GM12878 (cell line): ENCODE results near the gene SFXN5. TPM values are rescaled to one million over a fixed set of nuclear protein-coding genes. Genes with fewer than 3 reads are reported as not detected.

Experiments used
- ATAC-seq: fragments of 200-7000 bp; cut with Tn5 transposase; 3 replicates; pipeline ENCODE4 v1.9.1; 2020; ENCODE audit warnings: mild to moderate bottlenecking, moderate library complexity
- BruUV-seq: library from RNA; stranded (reverse); fragments of 400-500 nt; replicated peaks from 2 replicates; lab custom pipeline; 2021; lab: Mats Ljungman, UMichigan
- CTCF ChIA-PET: fragments of 300-600 bp; sonication (Branson Sonifier 250); formaldehyde crosslinking; extraction: SDS; loops from one replicate; lab custom pipeline; 2021; ENCODE audit warnings: inconsistent platforms; lab: Yijun Ruan, JAX
- POLR2A ChIA-PET: fragments of 350-600 bp; formaldehyde crosslinking; extraction: SDS; loops from one replicate; lab custom pipeline; 2021; ENCODE audit warnings: inconsistent platforms; lab: Charles Lee
- RAD21 ChIA-PET: fragments of 300-600 bp; sonication (Branson Sonifier 250); formaldehyde crosslinking; loops from one replicate; lab custom pipeline; 2023; ENCODE audit warnings: antibody characterized with exemption; ENCODE audit not compliant: unreplicated experiment; lab: Charles Lee
- SMC1A ChIA-PET: fragments of 300-600 bp; sonication (Branson Sonifier 250); formaldehyde crosslinking; loops from one replicate; lab custom pipeline; 2023; ENCODE audit not compliant: unreplicated experiment, uncharacterized antibody; lab: Charles Lee
- DNase-seq: peaks from one replicate; pipeline ENCODE4 v3.0.0-alpha.2; 2011; ENCODE audit warnings: low read depth, low spot score
- FAIRE-seq: peaks from 3 replicates; lab custom pipeline; 2011; peaks lifted over from hg19 to GRCh38; lab: Jason Lieb, UNC
- H2AFZ ChIP-seq: 2 replicates; pipeline ENCODE4 v1.6.0; 2011; ENCODE audit warnings: low read depth, low read length, control low read depth; ENCODE audit not compliant: control insufficient read depth
- H3K27ac ChIP-seq: 2 replicates; pipeline ENCODE4 v1.5.1; 2011; ENCODE audit warnings: control low read depth; ENCODE audit not compliant: control insufficient read depth, insufficient read depth
- H3K27me3 ChIP-seq, 2 experiments: replicated peaks in 1 of 2; 2 replicates each; pipeline versions ENCODE4 v1.6.0 to v1.6.1; 2011; ENCODE audit warnings: low read length in 1 of 2; ENCODE audit not compliant: control insufficient read depth in 2 of 2, insufficient read depth in 2 of 2
- H3K36me3 ChIP-seq, 2 experiments: 2 replicates each; pipeline ENCODE4 v1.5.1; 2011; ENCODE audit warnings: low read length in 1 of 2; ENCODE audit not compliant: control insufficient read depth in 2 of 2, insufficient read depth in 2 of 2
- H3K4me1 ChIP-seq: 2 replicates; pipeline ENCODE4 v1.6.1; 2011; ENCODE audit warnings: mild to moderate bottlenecking, low read length, moderate library complexity, mixed read lengths; ENCODE audit not compliant: control insufficient read depth, insufficient read depth
- H3K4me2 ChIP-seq: 2 replicates; pipeline ENCODE4 v1.6.0; 2011; ENCODE audit warnings: control low read depth; ENCODE audit not compliant: control insufficient read depth, insufficient read depth
- H3K4me3 ChIP-seq: fragments of 200-600 bp; sonication (generic); 2 replicates; pipeline ENCODE4 v1.5.1; 2016
- H3K79me2 ChIP-seq: 2 replicates; pipeline ENCODE4 v1.6.0; 2011; ENCODE audit warnings: low read length; ENCODE audit not compliant: control insufficient read depth, insufficient read depth
- H3K9ac ChIP-seq: 2 replicates; pipeline ENCODE4 v1.8.0; 2011; ENCODE audit warnings: low read length, control low read depth, mixed read lengths; ENCODE audit not compliant: control insufficient read depth, insufficient read depth
- H3K9me3 ChIP-seq: replicated peaks from 3 replicates; pipeline ENCODE4 v1.5.1; 2011; ENCODE audit warnings: mild to moderate bottlenecking, low read length; ENCODE audit not compliant: control insufficient read depth, insufficient read depth
- H4K20me1 ChIP-seq: 2 replicates; pipeline ENCODE4 v1.6.0; 2011; ENCODE audit not compliant: control insufficient read depth, insufficient read depth
- BMI1 ChIP-seq: fragments of 450-650 bp; IDR thresholded peaks from 2 replicates; pipeline ENCODE4 v1.6.1; 2016; ENCODE audit warnings: mild to moderate bottlenecking, moderate library complexity, borderline replicate concordance
- CREB1 ChIP-seq: IDR thresholded peaks from 2 replicates; pipeline ENCODE4 v1.6.1; 2012; ENCODE audit warnings: low read depth, mild to moderate bottlenecking, inconsistent platforms
- EED ChIP-seq: sonication (generic); IDR thresholded peaks from 2 replicates; pipeline ENCODE4 v1.6.1; 2016; ENCODE audit warnings: antibody characterized with exemption, low read depth
- NR2C2 ChIP-seq: IDR thresholded peaks from 2 replicates; pipeline ENCODE4 v1.6.1; 2011; ENCODE audit warnings: borderline replicate concordance, low read depth; ENCODE audit not compliant: control insufficient read depth, insufficient read length
- PAX5 ChIP-seq: IDR thresholded peaks from 2 replicates; pipeline ENCODE4 v1.6.1; 2011; ENCODE audit warnings: low read depth, low read length, borderline replicate concordance
- RCOR1 ChIP-seq: conservative IDR thresholded peaks from 2 replicates; pipeline ENCODE4 v1.6.1; 2012; ENCODE audit warnings: low read depth, low read length, improper control_type of control experiment
- SP1 ChIP-seq: IDR thresholded peaks from one replicate; pipeline ENCODE4 v1.6.1; 2011; ENCODE audit warnings: low read depth, low read length
- TCF3 ChIP-seq: IDR thresholded peaks from 2 replicates; pipeline ENCODE4 v1.6.1; 2012; ENCODE audit warnings: low read depth, mild to moderate bottlenecking, low read length, borderline replicate concordance; ENCODE audit not compliant: insufficient read depth
- TCF7 ChIP-seq: IDR thresholded peaks from 2 replicates; pipeline ENCODE4 v1.6.1; 2014; ENCODE audit warnings: antibody characterized with exemption, borderline replicate concordance
- ZNF217 ChIP-seq: fragments of 450-650 bp; IDR thresholded peaks from 2 replicates; pipeline ENCODE4 v1.6.1; 2017; ENCODE audit warnings: antibody characterized with exemption, mild to moderate bottlenecking
- whole genome bisulfite sequencing: methylation state at CpG from one replicate; pipeline ENCODE4 v1.1.6; 2016; ENCODE audit warnings: low lambda C conversion rate; ENCODE audit not compliant: insufficient replicate concordance, insufficient coverage; ENCODE audit errors: missing lambda C conversion rate; 5-methylcytosine and 5-hydroxymethylcytosine counted together
- in situ Hi-C: fragments of 300-500 bp; cut with MboI; formaldehyde crosslinking; loops from 9 replicates; pipeline ENCODE4 v1.14.3; 2018; ENCODE audit warnings: mixed read lengths
- intact Hi-C: fragments of 100-400 bp; cut with micrococcal nuclease; formaldehyde crosslinking; loops from one replicate; pipeline ENCODE4 v1.14.2; 2022; ENCODE audit not compliant: unreplicated experiment
- polyA plus RNA-seq, 11 experiments: library from polyadenylated mRNA; depleted of rRNA in 4 of 11; unstranded in 6 of 11; stranded (reverse) in 5 of 11; fragments of >200 nt; fragmentation: Nextera tagmentation in 4 of 11; fragmentation: Illumina TruSeq in 1 of 11; extraction: Ambion mirVana in 4 of 11; extraction: Trizol in 1 of 11; gene quantifications; 1 replicate in 1 of 11; 2 replicates in 10 of 11; pipeline versions ENCODE4 v1.2.1 to v1.2.3, GENCODE V29; 2011 to 2016; ENCODE audit warnings: inconsistent platforms in 2 of 11, missing spikeins in 2 of 11, low read depth in 1 of 11
- total RNA-seq, 4 experiments: library from RNA; depleted of rRNA in 3 of 4; stranded (reverse); fragments of >200 nt in 3 of 4; fragmentation: Illumina TruSeq in 1 of 4; extraction: Trizol in 1 of 4; gene quantifications; 2 replicates each; pipeline versions ENCODE4 v1.2.1 to v1.2.3, GENCODE V29; 2013 to 2021
- TF ChIP-seq, protein P1 (sequence below): fragments of 450-650 bp; IDR thresholded peaks from 2 replicates; pipeline ENCODE4 v1.6.1; 2017; ENCODE audit warnings: mild to moderate bottlenecking, low read depth, inconsistent platforms; ENCODE audit not compliant: poor library complexity, severe bottlenecking
- TF ChIP-seq, protein P2 (sequence below): fragments of 450-650 bp; IDR thresholded peaks from 2 replicates; pipeline ENCODE4 v1.6.1; 2016; ENCODE audit warnings: mild to moderate bottlenecking

SFXN5 gene
- total and polyA plus RNA-seq, 10 of the 15 experiments (the other 5 are each of a cell fraction or from before 2014, with no cell fraction given): 3.3 to 15.9 (median 11.2) TPM

DNA sequence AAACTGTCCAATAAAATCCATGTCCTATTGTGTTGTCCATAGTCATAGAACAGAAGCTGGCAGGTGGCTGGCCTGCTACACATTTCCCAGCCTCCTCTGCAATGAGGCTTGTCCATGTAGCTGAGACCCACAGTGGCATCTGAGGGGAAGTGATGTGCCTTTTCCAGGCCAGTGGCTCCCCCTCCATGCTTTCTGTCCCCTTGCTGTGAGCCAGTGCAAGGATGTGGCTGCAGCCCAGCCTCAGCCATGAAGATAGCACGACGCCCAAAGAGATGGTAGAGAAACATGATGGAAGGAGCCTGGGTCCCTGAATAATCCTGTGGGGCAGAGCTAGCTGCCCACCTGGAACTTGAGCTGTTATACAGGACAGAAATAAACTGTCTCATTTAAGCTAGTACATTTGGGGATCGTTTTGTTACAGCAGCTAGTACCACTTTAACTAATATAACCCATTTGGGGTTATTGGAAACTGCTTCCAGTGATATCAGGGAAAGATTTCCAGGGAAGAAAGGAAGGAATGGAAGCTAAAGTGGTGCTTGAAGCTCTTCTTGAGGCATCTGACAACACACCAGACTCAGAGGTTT is 40.3 kb downstream of the SFXN5 start:
- intact Hi-C loops (no loop called here), in situ Hi-C loops (no loop called here)
- ChIA-PET SMC1A (no interaction called here), POLR2A (no interaction called here), CTCF (interaction anchor here (1.4 kb wide), 1 partner anchor 138 kb away, joined by 4 read pairs; no protein-coding TSS in a partner anchor), RAD21 (interaction anchor here (0.5 kb wide), 1 partner anchor 350 kb away, joined by 3 read pairs; no protein-coding TSS in a partner anchor)
- Histone ChIP-seq H3K27ac (no peak overlapping the region), H3K27me3 (no peaks in the 10 kb centered on the region), H2AFZ (no peak overlapping the region), H3K4me3 (no peak overlapping the region), H3K4me2 (no peak overlapping the region), H3K79me2 (no peaks in the 10 kb centered on the region), H3K9ac (no peak overlapping the region), H3K9me3 (no peaks in the 10 kb centered on the region), H3K4me1 (no peaks in the 10 kb centered on the region), H4K20me1 (no peaks in the 10 kb centered on the region), H3K36me3 (no peaks in the 10 kb centered on the region)
- ATAC-seq (no peak), DNase-seq (no peak), FAIRE-seq (no peak)
- 21% methylated on average over 3 of the region's 3 CpGs for WGBS
- BruUV-seq: no TSS peak
- no peak for TF ChIP-seq EED

- intact Hi-C loops: no loop called here
- POLR2A ChIA-PET: no interaction called here
- TF ChIP-seq NR2C2: no peak
- TF ChIP-seq BMI1: no peak
- TF ChIP-seq PAX5: no peak
- TF ChIP-seq TCF3: no peak
- no peak for TF ChIP-seq CREB1
- TF ChIP-seq ZNF217: no peak
- TF ChIP-seq, protein P1, sequence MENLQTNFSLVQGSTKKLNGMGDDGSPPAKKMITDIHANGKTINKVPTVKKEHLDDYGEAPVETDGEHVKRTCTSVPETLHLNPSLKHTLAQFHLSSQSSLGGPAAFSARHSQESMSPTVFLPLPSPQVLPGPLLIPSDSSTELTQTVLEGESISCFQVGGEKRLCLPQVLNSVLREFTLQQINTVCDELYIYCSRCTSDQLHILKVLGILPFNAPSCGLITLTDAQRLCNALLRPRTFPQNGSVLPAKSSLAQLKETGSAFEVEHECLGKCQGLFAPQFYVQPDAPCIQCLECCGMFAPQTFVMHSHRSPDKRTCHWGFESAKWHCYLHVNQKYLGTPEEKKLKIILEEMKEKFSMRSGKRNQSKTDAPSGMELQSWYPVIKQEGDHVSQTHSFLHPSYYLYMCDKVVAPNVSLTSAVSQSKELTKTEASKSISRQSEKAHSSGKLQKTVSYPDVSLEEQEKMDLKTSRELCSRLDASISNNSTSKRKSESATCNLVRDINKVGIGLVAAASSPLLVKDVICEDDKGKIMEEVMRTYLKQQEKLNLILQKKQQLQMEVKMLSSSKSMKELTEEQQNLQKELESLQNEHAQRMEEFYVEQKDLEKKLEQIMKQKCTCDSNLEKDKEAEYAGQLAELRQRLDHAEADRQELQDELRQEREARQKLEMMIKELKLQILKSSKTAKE: no peak
- TF ChIP-seq TCF7: no peak
- TF ChIP-seq, protein P2, sequence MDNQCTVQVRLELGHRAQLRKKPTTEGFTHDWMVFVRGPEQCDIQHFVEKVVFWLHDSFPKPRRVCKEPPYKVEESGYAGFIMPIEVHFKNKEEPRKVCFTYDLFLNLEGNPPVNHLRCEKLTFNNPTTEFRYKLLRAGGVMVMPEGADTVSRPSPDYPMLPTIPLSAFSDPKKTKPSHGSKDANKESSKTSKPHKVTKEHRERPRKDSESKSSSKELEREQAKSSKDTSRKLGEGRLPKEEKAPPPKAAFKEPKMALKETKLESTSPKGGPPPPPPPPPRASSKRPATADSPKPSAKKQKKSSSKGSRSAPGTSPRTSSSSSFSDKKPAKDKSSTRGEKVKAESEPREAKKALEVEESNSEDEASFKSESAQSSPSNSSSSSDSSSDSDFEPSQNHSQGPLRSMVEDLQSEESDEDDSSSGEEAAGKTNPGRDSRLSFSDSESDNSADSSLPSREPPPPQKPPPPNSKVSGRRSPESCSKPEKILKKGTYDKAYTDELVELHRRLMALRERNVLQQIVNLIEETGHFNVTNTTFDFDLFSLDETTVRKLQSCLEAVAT: no peak
- TF ChIP-seq SP1: no peak
- TF ChIP-seq RCOR1: no peak
Observed at GRCh38 chr2:73028841-73029240, 42.7 kb downstream of the SFXN5 start.

More at GRCh38 chr2:73028841-73029240, 42.7 kb downstream of the SFXN5 start:
- Histone ChIP-seq H3K36me3 (no peaks in the 10 kb centered on the region), H3K27me3 (no peaks in the 10 kb centered on the region), H3K9ac (no peak overlapping the region), H4K20me1 (no peaks in the 10 kb centered on the region), H3K9me3 (no peaks in the 10 kb centered on the region), H3K4me1 (no peaks in the 10 kb centered on the region), H3K27ac (no peak overlapping the region), H2AFZ (no peak overlapping the region), H3K79me2 (no peaks in the 10 kb centered on the region), H3K4me2 (no peak overlapping the region), H3K4me3 (no peak overlapping the region)
- DNase-seq: no peak
- ATAC-seq: no peak
- CTCF ChIA-PET: no interaction called here
- in situ Hi-C loops: no loop called here
- no TSS peak for BruUV-seq
- SMC1A ChIA-PET: interaction anchor here (1.2 kb wide), 1 partner anchor 93 kb away, joined by 3 read pairs; no protein-coding TSS in a partner anchor
- WGBS: 55% methylated on average over 10 of the region's 10 CpGs
- no peak for FAIRE-seq
- RAD21 ChIA-PET: no interaction called here
